Stimulated activated naive B cell treated with anti-CD40 and anti-IgM and Interleukin-4, amounts not matched to agents 10 μg/mL and 1 μg/mL and 100 μg/mL, for 72 hours (primary cell): ENCODE measurements around the gene ZNF407.

Experiments used
- ATAC-seq, 2 donors: fragments of 150-1000 bp; cut with Tn5 transposase; replicated peaks; 2 replicates each; pipeline ENCODE4 v1.10.0; 2021; ENCODE audit warnings: moderate library complexity in 1 of 2
- DNase-seq: peaks from one replicate; pipeline ENCODE4 v3.0.0; 2021
- H3K27ac Mint-ChIP-seq: one replicate; pipeline ENCODE4 v1.8.0; 2022; ENCODE audit warnings: mild to moderate bottlenecking, mixed read lengths
- H3K27me3 Mint-ChIP-seq, 2 donors: one replicate each; pipeline ENCODE4 v1.8.0; 2022; ENCODE audit warnings: mixed read lengths in 2 of 2
- H3K36me3 Mint-ChIP-seq, 2 donors: one replicate each; pipeline ENCODE4 v1.8.0; 2022; ENCODE audit warnings: mixed read lengths in 2 of 2, mild to moderate bottlenecking in 1 of 2
- H3K4me1 Mint-ChIP-seq, 2 donors: one replicate each; pipeline ENCODE4 v1.8.0; 2022; ENCODE audit warnings: mixed read lengths in 2 of 2, mild to moderate bottlenecking in 1 of 2
- H3K4me3 Mint-ChIP-seq, 2 donors: one replicate each; pipeline ENCODE4 v1.8.0; 2022; ENCODE audit warnings: mild to moderate bottlenecking in 2 of 2, mixed read lengths in 2 of 2, moderate library complexity in 1 of 2
- H3K9me3 Mint-ChIP-seq, 2 donors: one replicate each; pipeline ENCODE4 v1.8.0; 2022; ENCODE audit warnings: mixed read lengths in 2 of 2, mild to moderate bottlenecking in 1 of 2

Gene ZNF407

GRCh38 chr18:74682141-74682990 is 84.7 kb downstream of the ZNF407 start:
- no peak for ATAC-seq
- Mint-ChIP-seq H3K36me3 (peaks cover 37 to 39% of the 10 kb centered on the region in 2 donors), H3K4me1 (peaks cover 0 to 6% of the 10 kb centered on the region in 2 donors), H3K27me3 (no peaks in the 10 kb centered on the region), H3K9me3 (peaks cover 0 to 5% of the 10 kb centered on the region in 2 donors), H3K27ac (no peak overlapping the region), H3K4me3 (no peak overlapping the region)
- no peak for DNase-seq

DNA sequence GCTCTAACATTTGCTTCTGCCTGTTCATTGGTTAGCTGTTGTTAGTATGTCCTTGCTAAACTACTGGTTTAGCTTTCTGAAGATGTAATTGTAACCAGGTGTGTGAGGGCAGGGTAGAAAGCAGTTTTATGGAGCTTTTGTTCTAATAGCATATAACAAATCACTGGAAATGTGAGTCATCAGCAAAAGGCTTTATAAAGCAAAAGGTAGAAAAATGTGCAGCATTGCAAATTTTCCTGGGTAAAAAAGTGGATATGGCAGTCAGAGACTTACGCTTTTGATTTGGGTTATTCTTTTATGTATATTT is 85.3 kb downstream of the ZNF407 start:
- peaks cover 0 to 3% of the 10 kb centered on the region in 2 donors for H3K9me3 Mint-ChIP-seq
- DNase-seq: no peak
- H3K27me3 Mint-ChIP-seq: no peaks in the 10 kb centered on the region
- peaks cover 0 to 6% of the 10 kb centered on the region in 2 donors for H3K4me1 Mint-ChIP-seq
- no peak overlapping the region for H3K27ac Mint-ChIP-seq
- H3K36me3 Mint-ChIP-seq: peaks cover 32 to 33% of the 10 kb centered on the region in 2 donors
- no peak overlapping the region for H3K4me3 Mint-ChIP-seq
- ATAC-seq: no peak

DNA sequence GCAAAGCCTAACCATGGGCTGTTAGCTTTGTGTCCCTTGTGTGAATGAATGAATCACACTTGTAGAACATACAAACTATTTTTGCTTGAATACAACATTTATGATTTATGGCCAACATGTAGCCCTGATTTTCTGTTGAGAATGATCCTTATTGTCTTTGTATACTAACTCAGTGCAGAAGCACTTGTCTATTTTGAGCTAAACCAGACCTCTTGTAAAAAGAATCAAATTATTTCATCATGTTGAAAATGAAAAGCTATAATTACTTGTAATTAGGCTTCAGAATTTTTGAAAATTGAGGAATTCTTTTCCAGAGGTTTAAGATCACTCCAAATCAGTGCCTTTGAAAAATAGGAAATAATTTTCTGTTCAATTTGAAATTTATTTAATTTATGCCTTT is 85.9 kb downstream of the ZNF407 start:
- ATAC-seq (no peak), DNase-seq (no peak)
- peaks cover 0 to 6% of the 10 kb centered on the region in 2 donors for H3K4me1 Mint-ChIP-seq
- H3K27ac Mint-ChIP-seq: no peak overlapping the region
- H3K4me3 Mint-ChIP-seq: no peak overlapping the region
- H3K9me3 Mint-ChIP-seq: no peaks in the 10 kb centered on the region
- H3K27me3 Mint-ChIP-seq: no peaks in the 10 kb centered on the region
- peaks cover 27% of the 10 kb centered on the region in 2 donors for H3K36me3 Mint-ChIP-seq

DNA sequence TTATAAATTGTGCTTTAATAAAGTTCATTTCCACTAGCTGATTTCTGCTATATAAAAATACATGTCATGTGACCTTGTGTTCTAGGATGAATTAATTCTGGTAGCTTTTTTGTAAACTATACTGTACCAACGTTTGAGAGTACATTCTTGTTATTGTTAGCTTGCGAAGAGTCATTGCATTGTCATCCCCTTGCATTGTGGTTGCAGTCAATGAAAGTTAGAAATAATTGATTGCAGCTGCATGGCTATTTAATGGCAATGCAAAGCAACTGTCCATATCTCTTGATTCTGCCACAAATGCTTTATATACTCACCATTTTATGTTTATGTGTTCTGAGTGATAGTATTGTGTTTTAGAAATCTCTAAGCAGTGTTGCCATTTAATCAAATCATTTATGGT is 91.6 kb downstream of the ZNF407 start:
- Mint-ChIP-seq H3K36me3 (peaks cover 19 to 27% of the 10 kb centered on the region in 2 donors), H3K9me3 (no peaks in the 10 kb centered on the region), H3K27me3 (no peaks in the 10 kb centered on the region), H3K4me1 (peaks cover 5 to 6% of the 10 kb centered on the region in 2 donors), H3K4me3 (no peak overlapping the region), H3K27ac (no peak overlapping the region)
- DNase-seq: no peak
- ATAC-seq: no peak

- H3K9me3 Mint-ChIP-seq: no peaks in the 10 kb centered on the region
- no peaks in the 10 kb centered on the region for H3K27me3 Mint-ChIP-seq
- H3K36me3 Mint-ChIP-seq: peaks cover 7 to 19% of the 10 kb centered on the region in 2 donors
- DNase-seq (no peak), ATAC-seq (no peak)
- H3K27ac Mint-ChIP-seq: no peak overlapping the region
- H3K4me3 Mint-ChIP-seq: no peak overlapping the region
- peaks cover 0 to 5% of the 10 kb centered on the region in 2 donors for H3K4me1 Mint-ChIP-seq
These were observed 94.8 kb downstream of the ZNF407 start for GRCh38 chr18:74692367-74693013.

DNA sequence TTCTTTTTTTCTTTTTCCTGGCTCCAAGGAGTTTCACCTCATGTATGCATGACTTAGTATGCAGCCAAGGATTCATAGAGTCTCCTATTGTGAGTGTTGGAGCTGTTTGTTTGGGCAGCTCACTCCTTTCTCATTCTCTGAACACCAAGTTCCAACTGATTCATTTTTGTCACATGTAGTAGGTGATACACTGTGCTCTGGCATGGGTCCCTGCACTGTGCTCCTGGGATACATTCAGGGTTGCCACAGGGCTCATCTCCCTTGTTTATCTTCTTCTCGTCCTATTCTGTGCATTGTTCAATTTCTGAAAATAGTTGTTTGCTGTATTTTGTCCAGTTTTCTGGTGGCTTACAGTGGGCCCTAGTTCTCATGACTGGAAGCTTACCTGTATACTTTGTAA is 96.8 kb downstream of the ZNF407 start:
- Mint-ChIP-seq H3K27ac (no peak overlapping the region), H3K4me1 (peaks cover 0 to 5% of the 10 kb centered on the region in 2 donors), H3K9me3 (no peaks in the 10 kb centered on the region), H3K36me3 (peaks cover 4 to 23% of the 10 kb centered on the region in 2 donors), H3K27me3 (no peaks in the 10 kb centered on the region), H3K4me3 (no peak overlapping the region)
- ATAC-seq: no peak
- DNase-seq: no peak

- DNase-seq (no peak), ATAC-seq (no peak)
- no peaks in the 10 kb centered on the region for H3K9me3 Mint-ChIP-seq
- H3K4me3 Mint-ChIP-seq: no peak overlapping the region
- H3K36me3 Mint-ChIP-seq: peaks cover 4 to 20% of the 10 kb centered on the region in 2 donors
- H3K4me1 Mint-ChIP-seq: peaks cover 0 to 5% of the 10 kb centered on the region in 2 donors
- no peaks in the 10 kb centered on the region for H3K27me3 Mint-ChIP-seq
- no peak overlapping the region for H3K27ac Mint-ChIP-seq
These were observed 97.5 kb downstream of the ZNF407 start for GRCh38 chr18:74695170-74695569.

- Mint-ChIP-seq H3K4me1 (no peaks in the 10 kb centered on the region), H3K9me3 (no peaks in the 10 kb centered on the region), H3K27ac (no peak overlapping the region), H3K27me3 (no peaks in the 10 kb centered on the region), H3K4me3 (no peak overlapping the region), H3K36me3 (peaks cover 5 to 21% of the 10 kb centered on the region in 2 donors)
- ATAC-seq (no peak), DNase-seq (no peak)
These were observed 101.2 kb downstream of the ZNF407 start for GRCh38 chr18:74698881-74699280.

GRCh38 chr18:74699455-74699854 is 101.8 kb downstream of the ZNF407 start:
- no peak overlapping the region for H3K4me3 Mint-ChIP-seq
- no peaks in the 10 kb centered on the region for H3K9me3 Mint-ChIP-seq
- H3K27me3 Mint-ChIP-seq: no peaks in the 10 kb centered on the region
- H3K27ac Mint-ChIP-seq: no peak overlapping the region
- H3K36me3 Mint-ChIP-seq: peaks cover 3 to 20% of the 10 kb centered on the region in 2 donors
- peaks cover 0 to 2% of the 10 kb centered on the region in 2 donors for H3K4me1 Mint-ChIP-seq
- no peak for ATAC-seq
- DNase-seq: no peak

- Mint-ChIP-seq H3K9me3 (no peaks in the 10 kb centered on the region), H3K36me3 (peaks cover 7 to 22% of the 10 kb centered on the region in 2 donors), H3K27ac (no peak overlapping the region), H3K27me3 (no peaks in the 10 kb centered on the region), H3K4me3 (no peak overlapping the region), H3K4me1 (peaks cover 0 to 2% of the 10 kb centered on the region in 2 donors)
- DNase-seq: no peak
- no peak for ATAC-seq
These were observed 105.3 kb downstream of the ZNF407 start for GRCh38 chr18:74702950-74703349.

DNA sequence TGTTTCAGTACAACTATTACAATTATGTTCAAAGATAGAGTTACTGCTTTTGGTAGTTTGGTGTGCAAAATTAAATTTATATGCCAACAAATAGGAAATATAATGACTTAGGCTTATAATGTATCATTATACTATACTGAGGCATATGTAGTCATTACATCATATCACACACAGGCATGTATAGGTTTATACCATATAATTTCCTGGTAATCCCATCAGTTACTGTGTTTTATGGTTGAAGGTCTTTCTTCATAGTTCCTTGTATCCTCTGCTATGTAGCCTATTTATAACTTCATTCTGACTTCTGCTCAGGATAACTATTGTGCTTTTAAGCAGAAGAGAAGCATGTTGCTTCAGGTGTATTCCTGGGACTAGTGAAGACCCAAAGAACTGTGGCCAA is 110.5 kb downstream of the ZNF407 start:
- no peak for DNase-seq
- Mint-ChIP-seq H3K4me1 (peaks cover 6% of the 10 kb centered on the region in 2 donors), H3K27ac (no peak overlapping the region), H3K9me3 (no peaks in the 10 kb centered on the region), H3K4me3 (no peak overlapping the region), H3K27me3 (no peaks in the 10 kb centered on the region), H3K36me3 (peaks cover 11 to 20% of the 10 kb centered on the region in 2 donors)
- no peak for ATAC-seq

GRCh38 chr18:74709452-74709851 is 111.8 kb downstream of the ZNF407 start:
- no peak overlapping the region for H3K4me3 Mint-ChIP-seq
- DNase-seq (no peak), ATAC-seq (no peak)
- no peaks in the 10 kb centered on the region for H3K9me3 Mint-ChIP-seq
- no peaks in the 10 kb centered on the region for H3K27me3 Mint-ChIP-seq
- no peak overlapping the region for H3K27ac Mint-ChIP-seq
- peaks cover 11 to 16% of the 10 kb centered on the region in 2 donors for H3K36me3 Mint-ChIP-seq
- H3K4me1 Mint-ChIP-seq: peaks cover 4 to 6% of the 10 kb centered on the region in 2 donors

DNA sequence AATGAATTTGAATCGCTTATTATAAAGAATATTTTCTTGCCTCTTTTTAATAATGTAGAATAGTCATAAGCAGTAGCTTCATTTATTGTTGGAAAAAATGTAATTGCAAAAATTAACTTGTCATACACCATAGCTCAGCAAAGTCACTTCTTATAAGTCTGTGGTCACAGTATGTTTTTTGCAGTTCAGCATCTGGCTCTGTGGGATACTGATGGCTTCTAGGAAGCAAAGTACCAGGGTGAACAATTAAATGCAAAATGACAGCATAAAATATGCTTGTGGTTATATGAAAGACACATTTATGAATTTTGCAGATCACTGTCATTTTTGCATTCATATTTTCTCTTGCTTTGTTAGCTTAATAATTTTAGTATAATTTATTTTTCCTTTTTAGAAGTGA is 116.5 kb downstream of the ZNF407 start:
- H3K4me1 Mint-ChIP-seq: peaks cover 4 to 10% of the 10 kb centered on the region in 2 donors
- H3K4me3 Mint-ChIP-seq: no peak overlapping the region
- ATAC-seq (no peak), DNase-seq (no peak)
- no peaks in the 10 kb centered on the region for H3K27me3 Mint-ChIP-seq
- H3K9me3 Mint-ChIP-seq: peaks cover 0 to 3% of the 10 kb centered on the region in 2 donors
- peaks cover 12 to 18% of the 10 kb centered on the region in 2 donors for H3K36me3 Mint-ChIP-seq
- H3K27ac Mint-ChIP-seq: no peak overlapping the region

- H3K36me3 Mint-ChIP-seq: peaks cover 19 to 25% of the 10 kb centered on the region in 2 donors
- no peaks in the 10 kb centered on the region for H3K27me3 Mint-ChIP-seq
- H3K27ac Mint-ChIP-seq: no peak overlapping the region
- no peak for ATAC-seq
- no peak overlapping the region for H3K4me3 Mint-ChIP-seq
- no peak for DNase-seq
- peaks cover 3 to 6% of the 10 kb centered on the region in 2 donors for H3K9me3 Mint-ChIP-seq
- peaks cover 6 to 11% of the 10 kb centered on the region in 2 donors for H3K4me1 Mint-ChIP-seq
These were observed 117.1 kb downstream of the ZNF407 start for GRCh38 chr18:74714791-74715190.

DNA sequence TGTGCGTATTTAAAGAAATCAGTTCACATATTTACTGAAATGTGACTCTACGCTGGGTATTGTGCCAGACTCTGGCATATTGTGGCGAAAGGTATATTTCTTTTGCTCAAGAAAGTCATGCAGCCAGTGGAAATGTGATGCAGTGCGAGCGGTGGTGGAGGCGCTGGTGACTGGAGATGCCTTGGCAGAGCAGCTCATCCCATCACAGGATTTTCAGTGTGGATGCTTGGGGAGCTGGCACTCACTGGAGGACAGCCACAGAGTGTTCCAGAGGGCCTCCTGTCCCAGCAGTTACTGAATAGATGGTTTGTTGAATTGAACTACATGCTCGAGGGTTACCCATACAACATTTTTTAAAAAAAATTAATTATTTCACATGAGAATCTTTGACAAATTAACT is 117.6 kb downstream of the ZNF407 start:
- peaks cover 10 to 16% of the 10 kb centered on the region in 2 donors for H3K4me1 Mint-ChIP-seq
- H3K4me3 Mint-ChIP-seq: no peak overlapping the region
- DNase-seq (no peak), ATAC-seq (no peak)
- no peak overlapping the region for H3K27ac Mint-ChIP-seq
- peaks cover 7 to 8% of the 10 kb centered on the region in 2 donors for H3K9me3 Mint-ChIP-seq
- H3K27me3 Mint-ChIP-seq: no peaks in the 10 kb centered on the region
- peaks cover 23 to 30% of the 10 kb centered on the region in 2 donors for H3K36me3 Mint-ChIP-seq
